Amniotic epithelial cell (primary cell): Measurements from ENCODE around the gene COL6A5.
A peak's percentile ranks its signal among the peaks of the same experiment; 100 is the strongest.
"Not testable (repeated sequence)": the region's sequence is repeated elsewhere in the genome, so short reads cannot be mapped to it uniquely, and the experiment has no call there.

ENCODE experiments used
- DNase-seq: peaks from one replicate; pipeline ENCODE4 v3.0.0-alpha.2; 2010; ENCODE audit warnings: low read depth

COL6A5 gene, protein sequence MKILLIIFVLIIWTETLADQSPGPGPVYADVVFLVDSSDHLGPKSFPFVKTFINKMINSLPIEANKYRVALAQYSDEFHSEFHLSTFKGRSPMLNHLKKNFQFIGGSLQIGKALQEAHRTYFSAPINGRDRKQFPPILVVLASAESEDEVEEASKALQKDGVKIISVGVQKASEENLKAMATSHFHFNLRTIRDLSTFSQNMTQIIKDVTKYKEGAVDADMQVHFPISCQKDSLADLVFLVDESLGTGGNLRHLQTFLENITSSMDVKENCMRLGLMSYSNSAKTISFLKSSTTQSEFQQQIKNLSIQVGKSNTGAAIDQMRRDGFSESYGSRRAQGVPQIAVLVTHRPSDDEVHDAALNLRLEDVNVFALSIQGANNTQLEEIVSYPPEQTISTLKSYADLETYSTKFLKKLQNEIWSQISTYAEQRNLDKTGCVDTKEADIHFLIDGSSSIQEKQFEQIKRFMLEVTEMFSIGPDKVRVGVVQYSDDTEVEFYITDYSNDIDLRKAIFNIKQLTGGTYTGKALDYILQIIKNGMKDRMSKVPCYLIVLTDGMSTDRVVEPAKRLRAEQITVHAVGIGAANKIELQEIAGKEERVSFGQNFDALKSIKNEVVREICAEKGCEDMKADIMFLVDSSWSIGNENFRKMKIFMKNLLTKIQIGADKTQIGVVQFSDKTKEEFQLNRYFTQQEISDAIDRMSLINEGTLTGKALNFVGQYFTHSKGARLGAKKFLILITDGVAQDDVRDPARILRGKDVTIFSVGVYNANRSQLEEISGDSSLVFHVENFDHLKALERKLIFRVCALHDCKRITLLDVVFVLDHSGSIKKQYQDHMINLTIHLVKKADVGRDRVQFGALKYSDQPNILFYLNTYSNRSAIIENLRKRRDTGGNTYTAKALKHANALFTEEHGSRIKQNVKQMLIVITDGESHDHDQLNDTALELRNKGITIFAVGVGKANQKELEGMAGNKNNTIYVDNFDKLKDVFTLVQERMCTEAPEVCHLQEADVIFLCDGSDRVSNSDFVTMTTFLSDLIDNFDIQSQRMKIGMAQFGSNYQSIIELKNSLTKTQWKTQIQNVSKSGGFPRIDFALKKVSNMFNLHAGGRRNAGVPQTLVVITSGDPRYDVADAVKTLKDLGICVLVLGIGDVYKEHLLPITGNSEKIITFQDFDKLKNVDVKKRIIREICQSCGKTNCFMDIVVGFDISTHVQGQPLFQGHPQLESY (N-terminal part only)

DNA sequence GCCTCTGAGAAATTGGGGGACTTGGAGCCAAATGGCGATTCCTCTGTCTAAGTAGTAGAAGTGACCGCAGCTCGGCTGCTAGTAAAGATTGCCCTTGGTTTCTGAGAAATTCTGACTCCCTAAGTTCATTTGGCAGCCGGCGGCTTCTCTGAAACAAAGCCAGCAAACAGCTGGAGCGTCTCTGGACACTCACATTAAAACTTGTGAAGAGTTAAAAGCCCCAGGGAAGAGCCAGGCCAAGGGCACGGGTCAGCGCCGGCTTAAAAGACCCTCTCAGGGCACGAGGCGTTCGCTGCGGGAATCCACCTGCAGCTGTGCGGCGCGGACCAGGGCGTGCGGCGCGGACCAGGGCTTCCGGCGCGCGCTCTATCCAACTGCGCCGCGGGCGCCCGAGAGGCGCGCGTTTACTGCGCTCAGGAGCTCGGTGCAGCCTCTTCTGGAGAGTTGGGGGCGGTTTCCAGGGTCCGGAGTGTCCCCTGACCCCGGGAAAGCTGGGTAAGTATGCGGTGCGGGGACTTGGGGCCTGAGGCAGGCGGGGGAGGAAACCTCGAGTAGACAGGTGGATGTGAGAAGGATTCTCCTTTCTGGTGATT, at the start of gene COL6A5:
COL6A5 (plus strand) TSS at position 186 of the 593 bp plus-strand sequence. CDS start 27,967 bp downstream, outside the sequence.
- no peak for DNase-seq

DNA sequence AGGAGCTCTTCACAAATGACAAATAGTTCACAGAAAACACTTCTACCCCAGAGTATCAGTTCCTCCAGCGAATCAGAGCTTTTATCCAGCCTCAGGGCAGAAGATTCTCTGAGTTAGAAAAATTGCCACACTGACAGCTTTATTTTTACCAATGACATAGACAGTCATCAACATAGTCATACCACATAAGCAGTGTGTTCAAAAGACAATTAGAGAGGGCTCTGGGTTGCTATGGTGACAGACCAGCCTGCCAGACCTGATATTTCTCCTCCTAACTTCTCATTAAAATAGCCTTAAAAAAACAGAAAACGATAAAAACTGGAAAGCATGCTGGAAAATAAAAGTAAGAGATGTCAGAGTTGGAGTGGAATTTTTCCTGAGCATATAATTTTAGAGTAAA, 45.9 kb upstream of the COL6A5 start:
- DNase-seq: no peak

DNA sequence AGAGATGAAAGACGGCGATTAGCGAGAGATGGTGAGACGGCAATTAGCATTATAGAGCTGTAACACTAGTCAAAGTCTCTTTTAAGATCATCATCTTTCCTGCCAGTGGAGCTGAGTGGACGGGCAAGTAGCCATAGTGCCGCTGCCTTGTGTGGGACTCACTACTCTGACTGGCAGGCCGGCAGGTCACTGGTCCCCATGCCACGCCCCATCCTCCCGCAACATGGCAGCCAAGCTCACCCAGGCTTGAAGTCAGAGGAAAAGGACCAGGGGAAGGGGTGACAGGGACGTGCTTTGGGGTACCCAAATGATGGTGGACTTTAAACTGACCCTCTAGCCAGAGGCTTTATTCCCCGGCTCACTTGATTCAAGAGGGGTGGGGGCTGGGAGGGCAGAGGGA, 44.6 kb upstream of the COL6A5 start:
- DNase-seq: no peak

DNA sequence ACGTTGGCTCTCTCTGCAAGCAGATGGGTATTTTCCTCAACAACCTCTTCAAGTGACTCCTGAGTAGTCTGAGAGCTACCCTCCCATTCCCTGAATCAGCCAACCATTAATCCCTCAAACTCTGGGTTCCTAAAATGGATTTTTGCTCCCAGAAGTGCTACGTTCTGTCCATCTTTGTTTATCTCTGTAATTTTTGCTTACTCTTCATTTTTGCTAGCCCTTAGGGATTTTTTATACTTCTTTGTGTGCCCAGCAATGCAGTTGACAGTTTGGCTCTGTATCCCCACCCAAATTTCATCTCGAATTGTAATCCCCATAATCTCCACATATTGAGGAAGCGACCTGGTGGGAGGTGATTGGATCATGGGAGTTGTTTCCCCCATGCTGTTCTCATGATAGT, 35.4 kb upstream of the COL6A5 start:
- DNase-seq: no peak

DNA sequence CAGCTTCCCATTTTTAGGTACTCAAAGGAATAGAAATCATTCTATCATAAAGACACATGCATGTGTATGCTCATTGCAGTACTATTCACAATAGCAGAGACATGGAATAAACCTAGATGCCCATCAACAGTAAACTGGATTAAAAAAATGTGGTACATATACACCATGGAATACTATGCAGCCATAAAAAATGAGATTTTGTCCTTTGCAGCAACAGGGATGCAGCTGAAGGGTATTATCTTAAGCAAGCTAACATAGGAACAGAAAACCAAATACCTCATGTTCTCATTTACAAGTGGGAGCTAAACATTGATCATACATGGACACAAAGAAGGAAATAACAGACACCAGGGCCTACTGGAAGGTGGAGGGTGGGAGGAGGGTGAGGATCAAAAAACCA, 33.1 kb upstream of the COL6A5 start:
- DNase-seq: no peak

DNA sequence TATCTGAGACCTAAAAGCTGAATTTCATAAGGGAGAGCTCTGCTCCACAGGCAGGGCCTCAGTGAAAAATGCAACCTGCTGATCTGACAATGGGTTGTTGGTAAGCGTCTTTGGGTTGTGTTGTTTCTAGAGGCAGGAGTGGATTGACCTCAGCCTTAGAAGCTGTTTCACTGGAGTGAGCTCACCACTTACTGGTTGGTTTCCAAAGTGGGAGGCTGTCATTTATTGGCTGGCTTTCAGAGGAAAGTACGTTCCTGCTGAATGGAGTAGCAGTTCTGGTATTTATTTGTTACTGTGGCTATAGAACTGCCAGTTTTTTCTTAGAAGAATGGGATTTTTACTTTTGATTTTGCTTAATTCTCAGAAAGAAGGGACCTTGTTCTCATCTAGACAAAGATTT, 29.3 kb upstream of the COL6A5 start:
- no peak for DNase-seq

DNA sequence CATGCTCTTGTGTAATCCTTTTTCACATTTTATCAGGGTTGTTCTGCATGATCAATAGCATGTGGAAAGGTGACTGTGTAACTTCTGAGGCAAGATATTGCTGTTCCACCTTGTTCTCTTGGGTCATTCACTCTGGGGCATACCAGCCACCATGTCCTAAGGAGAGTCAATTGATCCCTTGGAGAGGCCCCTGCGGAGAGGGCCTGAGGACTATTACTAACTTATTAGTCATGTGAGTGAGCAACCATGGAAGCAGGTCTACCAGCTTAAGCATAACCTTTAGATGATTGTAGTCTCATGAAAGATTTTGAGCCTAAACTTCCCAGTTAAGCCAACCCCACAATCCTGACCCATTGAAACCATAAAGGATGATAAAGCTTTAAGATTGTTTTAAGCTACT, 22.0 kb upstream of the COL6A5 start:
- no peak for DNase-seq

DNA sequence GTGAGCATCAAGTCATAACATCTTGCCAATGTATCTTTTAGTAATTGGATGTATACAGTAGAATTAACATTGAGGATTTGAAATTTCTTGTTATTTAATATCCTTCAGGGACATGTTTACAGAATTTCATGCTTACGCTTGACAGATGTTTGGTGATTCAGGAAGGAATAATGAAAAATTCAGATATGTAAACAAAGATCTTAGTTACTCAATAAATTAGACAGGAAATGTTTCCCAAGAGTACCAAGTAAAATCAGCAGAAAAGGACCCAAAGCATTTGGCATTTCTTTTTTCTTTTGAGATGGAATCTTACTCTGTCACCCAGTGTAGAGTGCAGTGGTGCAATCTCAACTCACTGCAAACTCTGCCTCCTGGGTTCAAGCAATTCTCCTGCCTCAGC, 4.7 kb upstream of the COL6A5 start:
- peak; percentile 21 for DNase-seq

DNA sequence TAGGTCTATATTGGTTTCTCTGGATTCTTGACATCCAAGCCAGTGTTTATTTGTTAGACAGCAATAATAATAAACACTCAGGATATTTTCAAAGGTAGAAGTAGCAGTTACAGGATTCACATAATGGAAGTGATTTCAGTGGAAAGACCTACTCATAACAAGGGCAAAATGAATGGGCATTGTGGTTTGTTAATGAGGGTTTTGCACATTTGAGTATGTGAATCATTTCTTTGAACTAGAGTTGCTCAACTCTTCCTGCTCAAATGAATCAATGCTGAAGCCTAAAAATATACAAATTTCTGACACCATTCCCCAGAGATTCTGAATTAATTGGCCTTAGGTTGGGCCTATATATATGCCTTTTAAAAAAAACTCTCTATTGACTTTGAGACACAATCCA, 4.1 kb upstream of the COL6A5 start:
- DNase-seq: peak; percentile 52

DNA sequence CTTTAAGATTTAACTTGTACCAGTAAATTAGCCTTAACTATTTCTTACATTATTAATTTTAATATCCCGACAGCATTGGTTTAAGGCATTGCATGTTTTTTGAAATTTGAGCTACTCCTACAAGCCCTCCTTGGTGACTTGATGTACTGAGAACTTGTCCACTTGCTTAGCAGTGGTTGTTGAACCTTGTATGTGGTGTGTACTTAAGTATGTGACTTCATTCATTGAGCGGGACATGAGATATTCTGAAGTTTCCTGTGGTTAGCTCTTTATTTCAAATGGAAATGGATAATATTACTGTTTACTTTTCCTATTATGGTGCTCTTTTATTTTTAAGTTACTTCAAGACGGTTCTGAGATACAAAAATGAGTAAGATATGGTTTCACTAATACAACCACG, 3.6 kb upstream of the COL6A5 start:
- no peak for DNase-seq

DNA sequence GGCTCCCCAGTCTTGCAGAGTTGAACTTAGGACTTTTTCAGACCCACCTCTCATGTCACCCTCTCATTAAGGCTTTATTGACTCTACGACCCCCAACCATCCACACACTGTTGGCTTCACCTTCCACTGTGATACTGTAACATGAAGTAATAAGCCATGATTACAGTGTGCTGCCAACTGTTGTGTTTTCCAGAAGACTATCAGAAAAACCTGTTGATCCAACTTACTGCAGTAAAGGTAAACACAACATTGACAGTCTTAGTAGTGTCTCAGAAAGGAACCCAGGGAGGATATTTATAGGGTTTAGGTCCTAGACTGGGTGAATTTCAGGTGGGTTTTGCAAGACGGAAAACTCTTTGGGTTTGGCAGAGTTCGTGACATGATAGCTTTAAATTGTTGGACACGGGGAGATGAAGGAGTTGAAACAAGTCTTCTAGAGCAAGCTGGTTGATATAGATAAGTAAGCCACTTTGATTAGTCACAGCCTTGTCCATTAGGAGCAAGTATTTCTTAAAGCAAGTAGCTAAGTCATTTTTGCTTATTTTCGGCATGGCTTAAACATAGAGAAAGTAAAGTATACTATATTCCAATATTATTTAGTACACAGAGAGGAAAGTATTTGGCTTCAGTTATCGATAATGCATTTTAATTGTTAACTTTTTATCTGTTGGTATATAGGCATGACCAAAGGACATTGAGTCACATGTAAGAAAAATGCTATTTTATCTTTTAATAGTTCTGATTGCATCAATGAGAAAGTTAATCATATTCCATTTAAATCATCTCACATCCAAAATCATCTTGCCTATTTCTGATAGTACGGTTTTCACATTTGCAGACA, 2.4 kb upstream of the COL6A5 start:
- no peak for DNase-seq

DNA sequence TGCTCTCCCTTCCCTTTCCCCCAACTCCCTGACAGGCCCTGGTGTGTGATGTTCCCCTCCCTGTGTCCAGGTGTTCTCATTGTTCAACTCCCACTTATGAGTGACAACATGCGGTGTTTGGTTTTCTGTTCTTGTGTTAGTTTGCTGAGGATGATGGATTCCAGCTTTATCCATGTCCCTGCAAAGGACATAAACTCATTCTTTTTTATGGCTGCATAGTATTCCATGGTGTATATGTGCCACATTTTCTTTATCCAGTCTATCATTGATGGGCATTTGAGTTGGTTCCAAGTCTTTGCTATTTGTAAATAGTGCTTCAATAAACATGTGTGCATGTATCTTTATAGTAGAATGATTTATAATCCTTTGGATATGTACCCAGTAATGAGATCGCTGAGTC, 2.8 kb downstream of the COL6A5 start:
- DNase-seq: not testable (repeated sequence)

DNA sequence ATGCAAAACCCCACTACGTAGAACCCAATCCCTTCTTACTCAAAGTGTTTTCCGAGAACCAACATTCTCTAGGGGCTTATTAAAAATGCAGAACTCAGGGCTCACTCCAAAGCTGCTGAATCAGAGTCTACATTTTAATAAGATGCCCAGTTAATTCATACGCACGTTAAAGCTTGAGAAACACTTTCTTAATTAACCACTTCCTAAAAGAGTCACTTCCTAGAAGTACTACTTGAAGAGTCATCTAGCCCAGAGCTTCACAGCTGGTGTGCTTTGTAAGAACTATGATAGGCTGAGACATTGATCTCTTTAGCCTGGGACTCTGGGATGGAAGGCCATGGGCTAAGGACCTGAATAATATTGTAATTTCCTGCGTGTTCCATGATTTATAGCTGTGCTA, 9.0 kb downstream of the COL6A5 start:
- no peak for DNase-seq

DNA sequence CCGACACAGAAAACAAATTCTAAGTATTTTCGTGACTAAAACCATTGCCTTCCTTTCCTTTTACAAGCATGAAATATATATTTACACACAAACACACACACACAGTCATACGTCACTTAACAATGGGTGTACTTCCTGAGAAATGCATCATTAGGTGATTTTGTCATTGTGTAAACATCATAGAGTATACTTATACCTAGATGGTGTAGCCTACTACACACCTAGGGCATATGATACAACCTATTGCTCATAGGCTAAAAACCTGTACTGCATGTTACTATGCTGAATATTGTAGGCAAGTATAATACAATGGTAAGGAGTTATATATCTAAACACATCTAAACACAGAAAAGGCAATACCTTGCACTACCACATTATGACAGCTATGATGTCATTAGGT, 28.6 kb downstream of the COL6A5 start:
- DNase-seq: no peak

DNA sequence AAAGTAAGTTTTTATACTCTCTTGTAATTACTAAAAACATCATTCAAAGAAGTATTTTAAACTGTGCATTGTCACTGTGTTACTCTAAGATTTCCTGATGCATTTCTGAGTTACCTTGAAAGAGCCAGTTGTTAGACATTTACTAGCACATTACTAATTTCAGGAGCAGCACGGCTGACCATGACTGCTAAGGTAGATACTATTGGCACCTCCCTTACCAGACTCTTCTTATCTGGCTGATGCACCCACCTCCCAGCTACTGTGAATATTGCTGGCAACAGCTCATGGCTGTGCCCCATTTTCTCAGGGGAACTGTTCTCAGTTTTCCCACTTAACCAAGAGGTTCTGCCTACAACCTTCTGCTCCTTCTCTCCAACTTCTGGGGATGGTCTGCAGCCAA, 29.4 kb downstream of the COL6A5 start:
- DNase-seq: no peak

DNA sequence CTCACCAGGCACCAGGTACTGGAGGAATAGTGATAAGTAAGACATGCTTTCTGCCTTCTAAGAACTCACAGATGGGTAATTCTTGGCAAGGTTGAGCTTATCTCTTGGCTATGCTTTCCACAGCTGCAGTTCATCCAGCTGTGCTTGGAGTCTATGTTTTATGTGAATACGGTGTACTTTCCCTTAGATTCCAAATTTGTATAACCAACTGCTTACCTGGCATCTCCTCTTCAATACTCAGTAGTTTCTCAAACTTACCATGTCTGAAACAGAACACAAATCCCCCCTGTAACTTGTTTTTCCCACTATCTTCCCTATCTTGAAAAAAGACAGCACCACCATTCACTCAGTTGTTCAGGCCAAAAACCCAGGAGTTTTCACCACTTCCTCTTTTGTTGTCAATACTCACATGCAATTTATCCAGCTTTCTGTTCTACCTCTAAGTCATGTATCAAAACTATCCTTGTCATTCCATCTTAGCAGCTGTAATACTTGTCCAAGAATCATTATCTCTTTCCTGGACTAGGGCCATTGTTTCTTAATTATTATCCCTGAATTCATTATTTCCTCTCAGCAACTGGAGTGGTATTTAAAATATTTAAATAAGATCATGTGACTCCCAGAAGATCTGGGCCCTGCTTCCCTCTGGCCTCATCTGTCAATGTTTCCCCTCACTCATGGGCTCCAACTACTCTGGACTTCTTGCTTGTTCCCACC, 32.6 kb downstream of the COL6A5 start:
- no peak for DNase-seq

DNA sequence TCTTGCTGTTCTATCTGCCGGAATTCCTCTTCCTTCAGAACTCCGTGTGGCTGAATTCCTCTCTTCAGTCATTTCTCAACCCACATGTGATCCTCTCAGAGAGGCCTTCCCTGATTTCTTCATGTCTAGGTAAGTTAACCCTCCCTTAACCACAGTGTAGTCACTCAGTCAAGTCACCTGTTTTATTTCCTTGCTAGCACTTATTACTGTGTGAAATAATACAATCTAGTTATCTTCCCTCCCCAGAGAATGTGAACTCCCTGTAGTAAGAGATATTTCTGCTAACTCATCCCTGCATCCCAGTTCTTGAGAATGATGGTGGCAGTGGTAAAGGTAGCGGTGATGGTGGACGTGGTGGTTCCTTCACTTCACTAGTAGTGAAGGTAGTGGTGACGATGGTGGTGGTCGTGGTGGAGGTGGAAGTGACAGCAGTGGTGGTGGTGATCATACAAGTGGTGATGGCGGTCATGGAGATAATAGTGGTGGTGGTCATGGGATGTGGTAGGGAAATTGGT, 33.3 kb downstream of the COL6A5 start:
- peak; percentile 57 for DNase-seq

DNA sequence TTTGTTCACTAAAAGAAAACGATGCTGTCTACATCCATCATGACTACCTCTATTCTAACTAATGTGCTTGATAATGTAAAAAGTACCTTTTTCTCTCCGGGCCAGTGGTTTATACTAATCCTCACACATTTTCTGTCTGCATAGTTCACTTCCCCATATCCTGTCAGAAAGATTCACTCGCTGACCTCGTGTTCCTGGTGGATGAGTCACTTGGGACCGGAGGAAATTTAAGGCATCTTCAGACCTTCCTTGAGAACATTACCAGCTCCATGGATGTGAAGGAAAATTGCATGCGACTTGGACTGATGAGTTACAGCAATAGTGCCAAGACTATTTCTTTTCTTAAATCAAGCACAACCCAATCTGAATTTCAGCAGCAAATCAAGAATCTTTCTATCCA, 33.8 kb downstream of the COL6A5 start:
- DNase-seq: peak; percentile 62

DNA sequence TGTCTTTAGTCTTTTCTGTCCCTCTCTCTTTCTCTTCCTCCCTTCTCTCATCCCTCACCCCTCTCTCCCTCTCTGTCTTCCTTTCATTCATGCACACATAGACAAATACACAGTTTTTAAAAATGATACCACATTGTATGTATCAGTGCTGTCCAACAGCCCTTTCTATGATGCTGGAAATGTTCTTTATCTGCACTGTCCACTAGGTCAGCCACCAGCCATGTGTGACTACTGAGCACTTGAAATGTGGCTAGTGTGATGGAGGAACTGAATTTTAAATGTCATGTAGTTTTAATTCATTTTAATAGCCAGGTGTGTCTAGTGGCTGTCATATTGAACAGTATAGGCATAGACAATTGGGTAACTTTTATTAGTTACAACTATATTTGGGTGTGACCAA, 34.9 kb downstream of the COL6A5 start:
- no peak for DNase-seq

DNA sequence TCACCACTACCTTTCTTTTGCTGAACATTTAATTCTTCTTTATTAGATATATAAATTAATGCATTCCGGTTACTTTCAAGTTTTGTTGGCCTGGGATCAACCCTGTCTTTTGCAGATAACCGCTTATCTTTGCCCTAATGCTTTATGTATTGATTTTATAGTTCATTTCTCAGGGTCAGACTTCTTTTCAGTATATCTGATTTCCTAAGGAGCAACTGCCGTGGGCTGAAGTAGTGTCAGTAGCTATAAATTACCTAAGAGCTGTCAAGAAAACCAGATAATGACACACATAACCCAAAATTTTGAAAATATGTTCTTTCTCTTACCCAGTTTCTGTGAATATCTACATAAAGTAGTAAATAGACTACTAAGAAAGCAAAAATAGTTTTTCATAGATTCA, 38.0 kb downstream of the COL6A5 start:
- no peak for DNase-seq
